ENCODE data around the gene CST3.
A peak's percentile ranks its signal among the peaks of the same experiment; 100 is the strongest.

CST3 gene

DNA sequence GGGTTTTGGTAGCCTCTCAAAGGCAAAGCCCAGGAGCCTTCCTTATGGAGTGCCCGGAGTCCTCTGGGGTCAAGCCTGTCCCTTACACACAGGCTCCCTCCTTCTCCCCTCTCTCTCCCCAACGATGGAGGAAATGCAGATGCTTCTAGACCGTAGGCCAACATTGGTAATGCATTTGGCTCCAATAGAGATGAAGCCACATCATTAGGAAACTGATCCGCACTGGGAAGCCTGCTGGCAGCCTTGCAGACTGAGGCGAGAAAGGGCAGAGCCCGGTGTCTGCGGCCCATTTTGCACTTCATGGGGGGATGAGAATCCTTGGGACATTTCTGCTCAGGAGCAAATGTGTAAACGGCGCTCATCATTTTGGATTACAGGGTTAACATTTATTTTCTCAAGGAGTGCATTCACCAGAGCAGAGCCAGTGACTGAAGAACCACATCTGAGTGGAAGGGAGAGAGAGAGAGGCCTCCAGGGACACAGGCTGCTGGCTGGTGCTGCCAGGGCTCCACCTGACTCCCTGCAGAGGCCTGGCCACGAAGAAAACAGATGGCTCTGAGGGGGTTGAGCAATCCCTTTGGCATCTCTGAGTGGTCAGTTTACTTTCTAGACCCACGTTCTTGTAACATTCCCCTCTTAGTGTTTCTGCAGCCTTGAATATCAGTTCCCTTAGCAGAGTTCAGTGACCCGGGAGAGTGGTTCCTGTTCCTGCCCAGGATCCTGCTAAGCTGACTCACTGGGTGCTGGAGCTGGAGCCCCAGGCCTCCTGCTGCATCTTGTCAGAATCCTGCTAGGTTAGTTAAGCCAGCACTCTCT, 4.4 kb upstream of the CST3 start:
- TF ChIP-seq CTCF (IDR thresholded peaks at IDR 0.05; ENCODE audit: low read depth, low read length), result no peak
- no peaks in the 10 kb centered on the region for H3K4me1 ChIP-seq
- no peaks in the 10 kb centered on the region for H3K36me3 ChIP-seq
- no peaks in the 10 kb centered on the region for H3K27me3 ChIP-seq
- H3K9me3 ChIP-seq, result no peaks in the 10 kb centered on the region; the same call in 1 of the 2 replicates
- no peak overlapping the region for H3K4me3 ChIP-seq (ENCODE audit: low read depth, low read length)
- peak; percentile 49 for DNase-seq

DNA sequence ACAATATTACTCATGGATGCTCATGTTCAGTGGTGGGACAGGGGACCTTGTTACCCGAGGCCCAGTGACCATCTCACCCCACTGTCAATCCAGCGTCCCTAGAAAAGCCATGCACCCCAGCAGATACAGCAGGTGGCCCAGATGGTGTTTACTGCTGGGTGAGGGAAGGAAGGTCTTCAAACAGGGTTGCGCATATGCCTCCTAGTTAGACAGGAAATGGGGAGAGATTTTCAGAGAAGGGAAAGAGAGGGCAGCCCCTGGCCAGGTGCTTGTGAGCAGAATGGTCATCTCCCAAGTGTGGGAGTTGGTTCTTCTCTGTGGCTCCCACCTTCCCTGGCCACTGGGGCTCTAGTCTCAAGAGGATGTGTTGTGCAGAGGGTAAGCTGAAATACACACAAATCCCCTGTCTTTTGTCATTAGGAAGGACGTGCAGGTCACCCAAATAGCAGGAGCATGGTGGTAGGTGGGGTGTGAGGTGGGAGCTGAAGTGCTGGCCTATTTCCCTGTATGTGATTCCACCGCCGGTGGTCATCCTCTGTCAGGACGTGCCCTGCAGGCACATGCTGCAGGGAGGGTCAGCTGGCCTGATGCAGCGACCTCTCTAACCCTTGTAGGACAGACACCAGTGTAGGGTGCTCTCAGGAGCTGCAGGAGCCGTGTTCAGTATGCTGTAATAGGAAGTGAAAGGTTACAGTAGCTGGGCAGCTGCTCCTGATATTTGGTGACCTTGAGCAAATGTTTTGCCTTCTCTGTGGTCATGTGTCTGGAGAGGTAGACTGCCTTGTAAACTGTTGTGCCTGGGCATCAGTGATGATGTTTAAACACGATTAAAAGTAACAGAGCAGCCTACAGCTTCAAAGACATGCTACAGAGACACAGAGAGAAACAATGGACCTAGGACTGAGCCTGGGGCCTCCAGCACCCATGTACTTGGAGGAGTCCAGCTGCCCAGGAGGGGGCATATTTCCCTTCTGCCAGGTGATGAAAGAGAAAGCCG, 3.2 kb upstream of the CST3 start:
- Histone ChIP-seq H3K9me3 (no peaks in the 10 kb centered on the region; the same call in 1 of the 2 replicates), H3K36me3 (no peaks in the 10 kb centered on the region), H3K4me1 (no peaks in the 10 kb centered on the region), H3K4me3 (ENCODE audit: low read depth, low read length) (no peak overlapping the region), H3K27me3 (no peaks in the 10 kb centered on the region)
- DNase-seq, result no peak
- TF ChIP-seq CTCF (IDR thresholded peaks at IDR 0.05; ENCODE audit: low read depth, low read length), result no peak

- H3K9me3 ChIP-seq, result no peaks in the 10 kb centered on the region; the same call in 1 of the 2 replicates
- H3K4me3 ChIP-seq (ENCODE audit: low read depth, low read length), result no peak overlapping the region
- H3K27me3 ChIP-seq, result no peaks in the 10 kb centered on the region
- DNase-seq, result no peak
- TF ChIP-seq CTCF (IDR thresholded peaks at IDR 0.05; ENCODE audit: low read depth, low read length), result no peak
- no peaks in the 10 kb centered on the region for H3K36me3 ChIP-seq
- H3K4me1 ChIP-seq, result no peaks in the 10 kb centered on the region
Observed at GRCh38 chr20:23640018-23640601, 2.4 kb upstream of the CST3 start.

DNA sequence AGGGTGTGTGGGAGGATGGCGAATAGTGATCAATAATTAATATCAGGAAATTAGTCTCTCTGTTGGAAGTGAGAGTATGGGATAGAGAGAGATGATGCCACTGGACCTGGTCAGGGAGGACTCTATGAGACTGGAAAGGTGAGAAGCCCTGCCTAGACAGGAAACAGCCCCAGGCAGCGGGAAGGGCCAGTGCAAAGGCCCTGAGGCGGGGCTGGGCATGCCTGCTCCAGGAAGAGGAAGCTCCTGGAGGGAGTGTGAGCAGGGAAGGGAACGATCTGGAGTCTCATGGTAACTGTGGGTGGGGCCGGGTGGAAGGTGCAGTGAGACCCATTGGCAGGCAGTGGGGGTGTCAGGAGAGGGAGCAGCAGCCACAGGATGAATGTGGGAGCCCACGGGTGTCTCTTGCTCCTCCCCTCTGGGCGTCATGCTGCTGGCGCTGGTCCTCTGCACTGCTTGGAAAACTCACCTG, 1.8 kb upstream of the CST3 start:
- Histone ChIP-seq H3K9me3 (no peaks in the 10 kb centered on the region), H3K27me3 (no peaks in the 10 kb centered on the region), H3K4me3 (ENCODE audit: low read depth, low read length) (no peak overlapping the region), H3K4me1 (no peaks in the 10 kb centered on the region), H3K36me3 (no peaks in the 10 kb centered on the region)
- TF ChIP-seq CTCF (IDR thresholded peaks at IDR 0.05; ENCODE audit: low read depth, low read length), result no peak
- no peak for DNase-seq

DNA sequence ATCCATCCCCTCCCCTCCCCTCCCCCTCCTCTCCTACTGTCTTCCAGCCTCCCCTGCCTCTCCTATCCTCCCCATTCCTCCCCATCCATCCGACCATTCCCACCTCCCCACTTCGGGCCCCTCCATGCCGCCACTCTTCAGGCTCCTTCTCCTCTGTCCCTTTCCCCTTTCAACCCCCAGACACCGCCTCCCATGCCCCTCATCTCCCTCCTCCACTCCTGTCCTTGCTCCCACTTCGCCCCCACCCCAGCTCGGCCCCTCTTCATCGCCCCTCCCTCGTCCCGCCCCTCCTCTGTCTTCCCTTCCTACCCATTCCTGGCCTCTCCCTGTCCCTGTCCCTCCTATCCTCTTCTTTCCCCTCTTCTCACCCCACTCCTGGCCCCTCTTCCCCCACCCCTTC, 554 bp upstream of the CST3 start:
- H3K36me3 ChIP-seq, result no peaks in the 10 kb centered on the region
- H3K27me3 ChIP-seq, result no peaks in the 10 kb centered on the region
- H3K4me3 ChIP-seq (ENCODE audit: low read depth, low read length), result no peak overlapping the region
- H3K9me3 ChIP-seq, result no peaks in the 10 kb centered on the region
- DNase-seq, result no peak
- TF ChIP-seq CTCF (IDR thresholded peaks at IDR 0.05; ENCODE audit: low read depth, low read length), result no peak
- H3K4me1 ChIP-seq, result no peaks in the 10 kb centered on the region
